HCT116 (cell line): ENCODE results near the gene SEMA3C. TPM values are rescaled to one million over a fixed set of nuclear protein-coding genes. Genes with fewer than 3 reads are reported as not detected.

ENCODE experiments used
- ATAC-seq: fragments of 200-7000 bp; cut with Tn5 transposase; 2 replicates; pipeline ENCODE4 v1.9.1; 2020; ENCODE audit warnings: mild to moderate bottlenecking, moderate library complexity
- BruUV-seq: library from RNA; stranded (reverse); fragments of 400-500 nt; replicated peaks from 2 replicates; lab custom pipeline; 2021; lab: Mats Ljungman, UMichigan
- CTCF ChIA-PET: fragments of 300-600 bp; sonication (Branson Sonifier 250); formaldehyde crosslinking; loops from one replicate; lab custom pipeline; 2021; ENCODE audit warnings: antibody characterized with exemption; lab: Charles Lee
- POLR2A ChIA-PET: fragments of 300-600, 350-600 bp; sonication (Branson Sonifier 250); formaldehyde crosslinking; loops from one replicate; lab custom pipeline; 2021; ENCODE audit warnings: antibody characterized with exemption; lab: Charles Lee
- RAD21 ChIA-PET, 2 experiments: fragments of 300-600 bp; sonication (Branson Sonifier 250); formaldehyde crosslinking; loops; one replicate each; lab custom pipeline; 2023; ENCODE audit warnings: low total read pairs in 2 of 2; ENCODE audit not compliant: uncharacterized antibody in 2 of 2, unreplicated experiment in 2 of 2, low non-redundant PET in 1 of 2; lab: Charles Lee
- DNase-seq: peaks from one replicate; pipeline ENCODE4 v3.0.0-alpha.2; 2010; ENCODE audit warnings: low read depth, low spot score
- H2AFZ ChIP-seq: fragments of 200-600 bp; shearing (Covaris generic), sonication (generic); 2 replicates; pipeline ENCODE4 v1.6.1; 2017; ENCODE audit warnings: low read depth, mixed run types, mixed read lengths, antibody characterized with exemption, low read length; ENCODE audit not compliant: poor library complexity, severe bottlenecking
- H3K27ac ChIP-seq: 2 replicates; pipeline ENCODE4 v1.5.1; 2012; ENCODE audit warnings: low read depth, low read length
- H3K27me3 ChIP-seq: fragments of 200-600 bp; sonication (generic); 2 replicates; pipeline ENCODE4 v1.6.1; 2016; ENCODE audit warnings: mixed run types, low read length, mixed read lengths; ENCODE audit not compliant: insufficient read depth
- H3K36me3 ChIP-seq, 2 experiments: fragments of 200-500 bp in 1 of 2; fragments of 200-600 bp in 1 of 2; sonication (Bioruptor generic) in 1 of 2; sonication (generic) in 1 of 2; 2 replicates each; pipeline versions ENCODE4 v1.5.1 to v1.6.1; 2014 to 2016; ENCODE audit warnings: low read length in 2 of 2, inconsistent platforms in 1 of 2, mixed read lengths in 1 of 2, mixed run types in 1 of 2; ENCODE audit not compliant: insufficient read depth in 2 of 2, control insufficient read depth in 1 of 2
- H3K4me1 ChIP-seq, 2 experiments: fragments of 200-600 bp in 1 of 2; sonication (generic) in 1 of 2; 2 replicates each; pipeline versions ENCODE4 v1.5.1 to v1.6.1; 2012 to 2017; ENCODE audit warnings: low read length in 2 of 2, inconsistent platforms in 1 of 2, mild to moderate bottlenecking in 1 of 2, mixed read lengths in 1 of 2, mixed run types in 1 of 2, moderate library complexity in 1 of 2; ENCODE audit not compliant: insufficient read depth in 2 of 2, control insufficient read depth in 1 of 2
- H3K4me2 ChIP-seq: fragments of 200-600 bp; sonication (generic); 2 replicates; pipeline ENCODE4 v1.6.1; 2017; ENCODE audit warnings: mixed run types, low read length, mixed read lengths
- H3K4me3 ChIP-seq, 2 experiments: fragments of 200-600 bp in 1 of 2; sonication (generic) in 1 of 2; replicated peaks in 1 of 2; 2 replicates each; pipeline ENCODE4 v1.5.1; 2011 to 2016; ENCODE audit warnings: low read length in 2 of 2, control low read depth in 1 of 2, low read depth in 1 of 2, mild to moderate bottlenecking in 1 of 2, mixed read lengths in 1 of 2, mixed run types in 1 of 2
- H3K79me2 ChIP-seq: fragments of 200-600 bp; sonication (generic); 2 replicates; pipeline ENCODE4 v1.6.1; 2017; ENCODE audit warnings: mild to moderate bottlenecking, mixed run types, low read length, moderate library complexity, mixed read lengths; ENCODE audit not compliant: insufficient read depth
- H3K9ac ChIP-seq: fragments of 200-600 bp; sonication (generic); 2 replicates; pipeline ENCODE4 v1.6.1; 2016; ENCODE audit warnings: low read length, mixed read lengths
- H3K9me2 ChIP-seq: fragments of 200-600 bp; sonication (generic), shearing (Covaris generic); 2 replicates; pipeline ENCODE4 v1.6.1; 2017; ENCODE audit warnings: mixed run types, mild to moderate bottlenecking, moderate library complexity; ENCODE audit not compliant: insufficient read depth
- H3K9me3 ChIP-seq, 2 experiments: fragments of 200-500 bp in 1 of 2; fragments of 200-600 bp in 1 of 2; sonication (Bioruptor generic) in 1 of 2; sonication (generic) in 1 of 2; 2 replicates each; pipeline ENCODE4 v1.6.1; 2014 to 2017; ENCODE audit warnings: low read length in 2 of 2, mixed read lengths in 2 of 2, inconsistent platforms in 1 of 2, low read depth in 1 of 2, mild to moderate bottlenecking in 1 of 2, mixed run types in 1 of 2, moderate library complexity in 1 of 2; ENCODE audit not compliant: control insufficient read depth in 1 of 2, insufficient read depth in 1 of 2
- H4K20me1 ChIP-seq: fragments of 200-600 bp; sonication (generic), shearing (Covaris generic); 2 replicates; pipeline ENCODE4 v1.6.1; 2017; ENCODE audit warnings: mixed run types, mild to moderate bottlenecking, moderate library complexity; ENCODE audit not compliant: insufficient read depth
- CBX3 ChIP-seq: IDR thresholded peaks from 2 replicates; pipeline ENCODE4 v1.6.1; 2012; ENCODE audit warnings: low read depth
- EGR1 ChIP-seq: IDR thresholded peaks from 2 replicates; pipeline ENCODE4 v1.6.1; 2012; ENCODE audit warnings: low read depth
- ELF1 ChIP-seq: IDR thresholded peaks from 2 replicates; pipeline ENCODE4 v1.6.1; 2012; ENCODE audit warnings: low read depth, borderline replicate concordance
- EZH2 ChIP-seq: fragments of 200-600 bp; sonication (generic); IDR thresholded peaks from 2 replicates; pipeline ENCODE4 v1.6.1; 2017; ENCODE audit warnings: antibody characterized with exemption, mixed run types
- FOSL1 ChIP-seq: IDR thresholded peaks from 2 replicates; pipeline ENCODE4 v1.6.1; 2012; ENCODE audit warnings: low read depth
- JUND ChIP-seq: IDR thresholded peaks from 2 replicates; pipeline ENCODE4 v1.6.1; 2012
- POLR2AphosphoS5 ChIP-seq: IDR thresholded peaks from 2 replicates; pipeline ENCODE4 v1.6.1; 2011; ENCODE audit warnings: mild to moderate bottlenecking, low read depth, low read length, moderate library complexity
- SP1 ChIP-seq: IDR thresholded peaks from 2 replicates; pipeline ENCODE4 v1.6.1; 2012; ENCODE audit warnings: low read depth
- TCF7L2 ChIP-seq: IDR thresholded peaks from 2 replicates; pipeline ENCODE4 v1.7.0; 2011; ENCODE audit warnings: borderline replicate concordance, inconsistent platforms; ENCODE audit not compliant: insufficient read depth, insufficient read length; ENCODE audit errors: extremely low read depth
- YY1 ChIP-seq: IDR thresholded peaks from 2 replicates; pipeline ENCODE4 v1.6.1; 2011; ENCODE audit warnings: low read length, low read depth, moderate library complexity, mild to moderate bottlenecking; ENCODE audit not compliant: insufficient replicate concordance; ENCODE audit errors: extremely low read depth
- ZNF274 ChIP-seq: fragments of 200-500 bp; sonication (Bioruptor generic); IDR thresholded peaks from 2 replicates; pipeline ENCODE4 v1.6.1; 2014; ENCODE audit warnings: mild to moderate bottlenecking, low read depth, low read length, inconsistent platforms
- intact Hi-C: fragments of 100-400 bp; cut with micrococcal nuclease; formaldehyde crosslinking; loops from 2 replicates; pipeline ENCODE4 v1.10.0; 2022
- total RNA-seq: library from RNA; stranded (reverse); gene quantifications from one replicate; pipeline ENCODE4 v1.2.1, GENCODE V29; 2021; ENCODE audit not compliant: unreplicated experiment
- TF ChIP-seq, protein P1 (sequence below): IDR thresholded peaks from 2 replicates; pipeline ENCODE4 v1.6.1; 2011; ENCODE audit warnings: mild to moderate bottlenecking, low read length, moderate library complexity; ENCODE audit not compliant: insufficient replicate concordance; ENCODE audit errors: extremely low read depth
- TF ChIP-seq, protein P2 (sequence below), 3 experiments: fragments of 200-600 bp in 1 of 3; sonication (generic) in 1 of 3; IDR thresholded peaks in 2 of 3; conservative IDR thresholded peaks in 1 of 3; 2 replicates each; pipeline ENCODE4 v1.5.1; 2012 to 2017; ENCODE audit warnings: low read depth in 2 of 3, low read length in 2 of 3, antibody characterized with exemption in 1 of 3, borderline replicate concordance in 1 of 3, control low read depth in 1 of 3, mild to moderate bottlenecking in 1 of 3, mixed read lengths in 1 of 3, mixed run types in 1 of 3, moderate library complexity in 1 of 3; ENCODE audit not compliant: insufficient read depth in 1 of 3

The SEMA3C gene
- total RNA-seq, 1 experiment from 2014 or later, result 25.3 TPM

DNA sequence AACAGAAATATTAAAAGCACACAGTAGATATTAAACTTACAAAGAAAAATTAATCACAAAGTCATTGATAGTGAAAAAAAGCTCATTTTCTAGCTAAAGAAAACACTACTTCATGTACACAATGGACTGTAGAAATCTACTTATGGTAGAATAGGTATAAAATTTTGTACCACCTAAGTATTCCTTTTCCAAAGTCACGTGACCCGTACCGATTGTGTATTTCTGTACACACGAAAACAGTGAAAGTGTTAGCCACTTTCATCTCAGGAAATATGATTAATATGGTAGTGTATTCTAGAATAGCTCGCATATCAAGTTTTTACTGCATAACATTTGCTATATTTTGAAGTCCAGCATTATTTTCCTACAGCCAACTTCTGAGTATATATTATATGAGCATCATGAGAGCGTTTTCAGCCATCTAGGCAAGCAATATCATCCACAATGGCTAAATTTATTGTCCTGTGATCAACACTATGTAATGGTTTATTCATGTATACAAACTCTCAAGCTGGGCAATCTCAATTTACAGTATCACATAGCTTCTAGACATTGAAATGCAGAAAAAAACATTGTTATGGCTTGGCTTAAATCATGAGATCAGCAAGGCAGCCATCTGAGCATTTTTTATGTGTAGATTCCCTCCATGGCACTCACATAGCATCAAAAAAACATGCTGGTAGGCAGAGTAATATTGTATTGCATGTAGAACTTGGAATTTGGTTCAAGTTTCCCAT is 165.7 kb downstream of the SEMA3C start:
- ATAC-seq, result no peak
- peaks cover under 1 to 21% of the 10 kb centered on the region in 2 experiments; a peak in 3 of 4 replicates for H3K4me1 ChIP-seq
- TF ChIP-seq YY1, result no peak
- no peak for TF ChIP-seq EGR1
- TF ChIP-seq FOSL1, result no peak
- no peak for TF ChIP-seq JUND
- TF ChIP-seq TCF7L2, result no peak
- no peak for TF ChIP-seq CBX3
- no peak for TF ChIP-seq ZNF274
- TF ChIP-seq, protein P1, sequence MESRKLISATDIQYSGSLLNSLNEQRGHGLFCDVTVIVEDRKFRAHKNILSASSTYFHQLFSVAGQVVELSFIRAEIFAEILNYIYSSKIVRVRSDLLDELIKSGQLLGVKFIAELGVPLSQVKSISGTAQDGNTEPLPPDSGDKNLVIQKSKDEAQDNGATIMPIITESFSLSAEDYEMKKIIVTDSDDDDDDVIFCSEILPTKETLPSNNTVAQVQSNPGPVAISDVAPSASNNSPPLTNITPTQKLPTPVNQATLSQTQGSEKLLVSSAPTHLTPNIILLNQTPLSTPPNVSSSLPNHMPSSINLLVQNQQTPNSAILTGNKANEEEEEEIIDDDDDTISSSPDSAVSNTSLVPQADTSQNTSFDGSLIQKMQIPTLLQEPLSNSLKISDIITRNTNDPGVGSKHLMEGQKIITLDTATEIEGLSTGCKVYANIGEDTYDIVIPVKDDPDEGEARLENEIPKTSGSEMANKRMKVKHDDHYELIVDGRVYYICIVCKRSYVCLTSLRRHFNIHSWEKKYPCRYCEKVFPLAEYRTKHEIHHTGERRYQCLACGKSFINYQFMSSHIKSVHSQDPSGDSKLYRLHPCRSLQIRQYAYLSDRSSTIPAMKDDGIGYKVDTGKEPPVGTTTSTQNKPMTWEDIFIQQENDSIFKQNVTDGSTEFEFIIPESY, result no peak
- no peak for TF ChIP-seq EZH2
- TF ChIP-seq, protein P2, sequence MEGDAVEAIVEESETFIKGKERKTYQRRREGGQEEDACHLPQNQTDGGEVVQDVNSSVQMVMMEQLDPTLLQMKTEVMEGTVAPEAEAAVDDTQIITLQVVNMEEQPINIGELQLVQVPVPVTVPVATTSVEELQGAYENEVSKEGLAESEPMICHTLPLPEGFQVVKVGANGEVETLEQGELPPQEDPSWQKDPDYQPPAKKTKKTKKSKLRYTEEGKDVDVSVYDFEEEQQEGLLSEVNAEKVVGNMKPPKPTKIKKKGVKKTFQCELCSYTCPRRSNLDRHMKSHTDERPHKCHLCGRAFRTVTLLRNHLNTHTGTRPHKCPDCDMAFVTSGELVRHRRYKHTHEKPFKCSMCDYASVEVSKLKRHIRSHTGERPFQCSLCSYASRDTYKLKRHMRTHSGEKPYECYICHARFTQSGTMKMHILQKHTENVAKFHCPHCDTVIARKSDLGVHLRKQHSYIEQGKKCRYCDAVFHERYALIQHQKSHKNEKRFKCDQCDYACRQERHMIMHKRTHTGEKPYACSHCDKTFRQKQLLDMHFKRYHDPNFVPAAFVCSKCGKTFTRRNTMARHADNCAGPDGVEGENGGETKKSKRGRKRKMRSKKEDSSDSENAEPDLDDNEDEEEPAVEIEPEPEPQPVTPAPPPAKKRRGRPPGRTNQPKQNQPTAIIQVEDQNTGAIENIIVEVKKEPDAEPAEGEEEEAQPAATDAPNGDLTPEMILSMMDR (IDR thresholded peaks at IDR 0.05 in 2 of 3, conservative IDR thresholded peaks at IDR 0.05 in 1 of 3; ENCODE audit: borderline replicate concordance in 1 of 3, insufficient read depth in 1 of 3, low read depth in 2 of 3, low read length in 2 of 3), result no peak
- TF ChIP-seq ELF1, result no peak
- no peak for TF ChIP-seq SP1
- TF ChIP-seq POLR2AphosphoS5, result no peak
- no peak overlapping the region for H3K9ac ChIP-seq
- BruUV-seq, result no TSS peak
- CTCF ChIA-PET, result no interaction called here
- RAD21 ChIA-PET, result no interaction called here
- H3K27me3 ChIP-seq, result no peaks in the 10 kb centered on the region
- no peak for DNase-seq
- intact Hi-C loops, result no loop called here
- no peaks in the 10 kb centered on the region for H3K79me2 ChIP-seq
- no peaks in the 10 kb centered on the region for H4K20me1 ChIP-seq
- no peak overlapping the region for H3K27ac ChIP-seq
- no peak overlapping the region for H3K4me2 ChIP-seq
- POLR2A ChIA-PET, result interaction anchor here (1.0 kb wide), 1 partner anchor 31 kb away, joined by 3 read pairs; no protein-coding TSS in a partner anchor
- no peaks in the 10 kb centered on the region for H3K9me2 ChIP-seq
- H3K4me3 ChIP-seq, result no peak overlapping the region
- no peak overlapping the region for H2AFZ ChIP-seq
- H3K36me3 ChIP-seq, result no peaks in the 10 kb centered on the region; a peak in 1 of 4 replicates
- no peaks in the 10 kb centered on the region for H3K9me3 ChIP-seq
